Testis (tissue), 3 donors: ENCODE data around the gene TBC1D22A. TPM values are rescaled to one million over a fixed set of nuclear protein-coding genes. Genes with fewer than 3 reads are reported as not detected.

Source experiments
- DNase-seq: peaks from one replicate; pipeline ENCODE4 v3.0.0-alpha.2; 2019
- H3K27ac ChIP-seq, 2 donors: fragments of 200-600 bp; sonication (generic); one replicate each; pipeline ENCODE4 v1.5.1; 2019
- H3K27me3 ChIP-seq: fragments of 200-600 bp; sonication (generic); one replicate; pipeline ENCODE4 v1.5.1; 2019
- H3K36me3 ChIP-seq: fragments of 200-600 bp; sonication (generic); one replicate; pipeline ENCODE4 v1.5.1; 2017; ENCODE audit warnings: low read depth; ENCODE audit errors: missing control alignments
- H3K4me1 ChIP-seq: fragments of 200-600 bp; sonication (generic); one replicate; pipeline ENCODE4 v1.5.1; 2019
- H3K4me3 ChIP-seq, 2 donors: fragments of 200-600 bp; sonication (generic); one replicate each; pipeline ENCODE4 v1.5.1; 2017 to 2019
- H3K9me3 ChIP-seq: fragments of 200-600 bp; sonication (generic); one replicate; pipeline ENCODE4 v1.5.1; 2017
- POLR2A ChIP-seq: fragments of 450-650 bp; IDR thresholded peaks from one replicate; pipeline ENCODE4 v1.6.1; 2017; ENCODE audit warnings: antibody characterized with exemption, mild to moderate bottlenecking, moderate library complexity
- WGBS, 2 donors: methylation state at CpG; one replicate each; pipeline ENCODE4 v1.1.5; 2018; 5-methylcytosine and 5-hydroxymethylcytosine counted together
- intact Hi-C: fragments of 100-400 bp; cut with DNase I; formaldehyde crosslinking; loops from one replicate; pipeline ENCODE4 v1.15.1; 2023; ENCODE audit warnings: low total_unique reads
- polyA plus RNA-seq: library from polyadenylated mRNA; stranded (reverse); fragments of 350-450 nt; fragmentation: Illumina TruSeq; extraction: RNeasy Lipid Tissue Mini Kit (QIAGEN cat#74804); gene quantifications from one replicate; pipeline ENCODE4 v1.2.3, GENCODE V29; 2014; ENCODE audit warnings: low read depth, low replicate concordance; ENCODE audit not compliant: insufficient read depth
- total RNA-seq, 2 donors: library from RNA; depleted of rRNA; stranded (reverse); fragments of >200 nt; gene quantifications; one replicate each; pipeline ENCODE4 v1.2.3, GENCODE V29; 2016
- TF ChIP-seq, protein P1 (sequence below), 3 experiments: fragments of 450-650 bp in 2 of 3; fragments of 200-600 bp in 1 of 3; sonication (generic) in 1 of 3; IDR thresholded peaks; one replicate each; pipeline ENCODE4 v1.5.1; 2016 to 2019; ENCODE audit warnings: antibody characterized with exemption in 3 of 3, mild to moderate bottlenecking in 2 of 3, moderate library complexity in 1 of 3

The TBC1D22A gene
- total and polyA plus RNA-seq, 3 donors from 2014 or later, result 16.6 to 32.8 (median 28.5) TPM

DNA sequence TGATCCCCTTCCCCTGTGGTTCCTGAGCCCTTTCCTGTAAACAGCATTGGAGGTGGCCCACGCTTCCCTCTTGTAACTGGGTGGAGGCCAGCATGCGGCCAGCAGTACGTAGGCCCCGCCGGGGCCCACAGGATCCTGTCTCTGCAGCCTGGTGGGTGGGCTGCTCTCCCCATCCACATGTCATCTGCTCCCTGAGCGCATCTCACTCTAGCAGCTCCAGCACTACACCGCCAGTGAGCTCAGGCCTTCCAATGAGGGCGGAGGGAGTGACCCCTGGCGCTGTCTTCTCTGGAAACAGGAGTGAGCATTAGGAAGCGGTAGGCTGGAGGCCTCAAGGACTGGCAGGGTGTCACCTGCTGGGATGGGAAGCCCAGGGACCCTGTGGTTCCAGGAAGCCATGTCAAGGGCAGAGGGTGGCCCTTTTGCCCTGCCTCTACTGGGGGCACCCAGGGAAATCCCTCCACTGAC lies 363.9 kb downstream of the TBC1D22A start:
- DNase-seq, result no peak
- 91% methylated on average over 10 of the region's 10 CpGs for WGBS, 2 donors

DNA sequence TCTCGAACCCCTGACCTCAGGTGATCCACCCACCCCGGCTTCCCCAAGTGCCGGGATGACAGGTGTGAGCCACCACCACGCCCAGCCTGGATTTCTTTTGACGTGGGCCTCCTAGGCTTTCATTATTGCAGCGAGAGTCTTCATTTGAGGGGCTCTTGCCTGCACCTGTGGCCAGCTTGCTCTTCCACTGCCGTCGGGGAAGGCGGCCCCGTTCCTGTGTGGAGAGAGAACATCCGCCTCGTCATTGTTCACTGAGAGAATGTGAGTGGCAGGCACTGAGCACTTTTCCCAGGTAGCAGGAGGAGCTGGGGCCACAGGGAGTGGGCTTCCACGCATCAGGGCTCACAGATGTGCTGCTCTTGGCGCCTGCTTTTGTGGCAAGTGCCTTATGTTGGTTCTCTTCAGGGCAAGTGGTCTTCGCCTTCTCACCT lies 365.0 kb downstream of the TBC1D22A start:
- DNase-seq, result no peak
- intact Hi-C loops, result no loop called here
- H3K27me3 ChIP-seq, result no peaks in the 10 kb centered on the region
- no peaks in the 10 kb centered on the region for H3K9me3 ChIP-seq
- H3K27ac ChIP-seq, result no peak overlapping the region
- no peak overlapping the region for H3K4me3 ChIP-seq
- TF ChIP-seq POLR2A, result no peak
- TF ChIP-seq, protein P1, sequence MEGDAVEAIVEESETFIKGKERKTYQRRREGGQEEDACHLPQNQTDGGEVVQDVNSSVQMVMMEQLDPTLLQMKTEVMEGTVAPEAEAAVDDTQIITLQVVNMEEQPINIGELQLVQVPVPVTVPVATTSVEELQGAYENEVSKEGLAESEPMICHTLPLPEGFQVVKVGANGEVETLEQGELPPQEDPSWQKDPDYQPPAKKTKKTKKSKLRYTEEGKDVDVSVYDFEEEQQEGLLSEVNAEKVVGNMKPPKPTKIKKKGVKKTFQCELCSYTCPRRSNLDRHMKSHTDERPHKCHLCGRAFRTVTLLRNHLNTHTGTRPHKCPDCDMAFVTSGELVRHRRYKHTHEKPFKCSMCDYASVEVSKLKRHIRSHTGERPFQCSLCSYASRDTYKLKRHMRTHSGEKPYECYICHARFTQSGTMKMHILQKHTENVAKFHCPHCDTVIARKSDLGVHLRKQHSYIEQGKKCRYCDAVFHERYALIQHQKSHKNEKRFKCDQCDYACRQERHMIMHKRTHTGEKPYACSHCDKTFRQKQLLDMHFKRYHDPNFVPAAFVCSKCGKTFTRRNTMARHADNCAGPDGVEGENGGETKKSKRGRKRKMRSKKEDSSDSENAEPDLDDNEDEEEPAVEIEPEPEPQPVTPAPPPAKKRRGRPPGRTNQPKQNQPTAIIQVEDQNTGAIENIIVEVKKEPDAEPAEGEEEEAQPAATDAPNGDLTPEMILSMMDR (IDR thresholded peaks at IDR 0.05), result no peak
- H3K4me1 ChIP-seq, result no peaks in the 10 kb centered on the region
- no peaks in the 10 kb centered on the region for H3K36me3 ChIP-seq
- WGBS, 2 donors, result 94 to 98% methylated on average over 10 to 15 of the region's 15 CpGs

More for the DNA sequence above, 363.9 kb downstream of the TBC1D22A start:
- TF ChIP-seq POLR2A, result no peak
- Histone ChIP-seq H3K4me1 (no peaks in the 10 kb centered on the region), H3K27me3 (no peaks in the 10 kb centered on the region), H3K27ac (no peak overlapping the region), H3K9me3 (no peaks in the 10 kb centered on the region), H3K4me3 (no peak overlapping the region), H3K36me3 (no peaks in the 10 kb centered on the region)
- intact Hi-C loops, result no loop called here

DNA sequence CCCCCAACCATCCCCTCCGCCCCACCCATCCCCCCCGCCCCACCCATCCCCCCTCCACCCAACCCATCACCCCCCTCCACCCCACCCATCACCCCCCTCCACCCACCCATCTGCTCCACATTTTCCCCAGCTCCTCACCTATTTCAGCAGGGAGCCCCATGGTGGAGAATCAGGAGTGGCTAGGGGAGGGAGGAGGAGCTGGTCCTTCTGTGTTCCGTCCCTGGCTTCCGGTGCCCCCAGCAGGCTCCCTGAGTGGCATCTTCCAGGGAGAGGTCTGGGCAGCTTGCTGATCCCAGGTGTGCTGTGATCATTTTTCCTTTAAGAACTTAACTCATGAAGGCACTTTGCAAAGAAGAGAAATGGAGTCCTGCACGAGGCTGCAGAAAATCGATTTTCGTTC lies 365.8 kb downstream of the TBC1D22A start:
- no peaks in the 10 kb centered on the region for H3K27me3 ChIP-seq
- H3K27ac ChIP-seq, result no peak overlapping the region
- intact Hi-C loops, result no loop called here
- no peaks in the 10 kb centered on the region for H3K9me3 ChIP-seq
- H3K4me3 ChIP-seq, result no peak overlapping the region
- no peaks in the 10 kb centered on the region for H3K36me3 ChIP-seq
- TF ChIP-seq, protein P1 (IDR thresholded peaks at IDR 0.05), result no peak
- TF ChIP-seq POLR2A, result no peak
- DNase-seq, result no peak
- no peaks in the 10 kb centered on the region for H3K4me1 ChIP-seq
- WGBS, 2 donors, result 99 to 100% methylated on average over 3 to 5 of the region's 7 CpGs

DNA sequence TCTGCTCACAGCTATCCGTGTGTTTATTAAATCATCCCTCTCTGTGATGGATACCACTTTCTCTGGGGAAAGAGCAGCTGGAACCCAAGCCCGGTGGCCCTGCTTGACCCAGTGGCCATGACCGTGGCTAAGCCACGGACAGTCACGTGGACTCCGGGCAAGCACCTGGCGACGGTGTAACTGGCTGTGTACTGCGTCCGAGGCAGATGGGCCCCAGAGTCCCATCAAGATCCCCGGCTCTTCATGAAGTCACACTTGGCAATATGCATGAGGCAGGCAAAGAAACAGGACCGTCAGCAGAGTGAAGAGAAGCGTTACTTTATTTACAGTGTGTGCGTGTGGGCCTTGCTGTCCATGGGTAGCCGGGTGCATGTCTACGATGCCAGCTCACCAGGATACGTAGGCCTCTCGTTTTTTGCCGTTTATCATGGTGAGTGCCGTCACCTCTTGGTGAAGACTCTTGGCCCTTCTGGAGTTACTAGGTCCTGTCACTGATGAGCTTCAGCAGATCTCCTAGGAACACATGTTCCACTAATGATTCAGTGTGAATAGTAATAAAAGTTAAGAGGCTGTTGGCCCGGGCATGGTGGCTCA lies 366.3 kb downstream of the TBC1D22A start:
- Histone ChIP-seq H3K4me3 (no peak overlapping the region), H3K4me1 (no peaks in the 10 kb centered on the region), H3K9me3 (no peaks in the 10 kb centered on the region), H3K36me3 (no peaks in the 10 kb centered on the region), H3K27me3 (no peaks in the 10 kb centered on the region), H3K27ac (no peak overlapping the region)
- intact Hi-C loops, result no loop called here
- DNase-seq, result no peak
- WGBS, 2 donors, result 94 to 97% methylated on average over 19 to 21 of the region's 21 CpGs
- TF ChIP-seq, protein P1 (IDR thresholded peaks at IDR 0.05), result no peak
- no peak for TF ChIP-seq POLR2A

DNA sequence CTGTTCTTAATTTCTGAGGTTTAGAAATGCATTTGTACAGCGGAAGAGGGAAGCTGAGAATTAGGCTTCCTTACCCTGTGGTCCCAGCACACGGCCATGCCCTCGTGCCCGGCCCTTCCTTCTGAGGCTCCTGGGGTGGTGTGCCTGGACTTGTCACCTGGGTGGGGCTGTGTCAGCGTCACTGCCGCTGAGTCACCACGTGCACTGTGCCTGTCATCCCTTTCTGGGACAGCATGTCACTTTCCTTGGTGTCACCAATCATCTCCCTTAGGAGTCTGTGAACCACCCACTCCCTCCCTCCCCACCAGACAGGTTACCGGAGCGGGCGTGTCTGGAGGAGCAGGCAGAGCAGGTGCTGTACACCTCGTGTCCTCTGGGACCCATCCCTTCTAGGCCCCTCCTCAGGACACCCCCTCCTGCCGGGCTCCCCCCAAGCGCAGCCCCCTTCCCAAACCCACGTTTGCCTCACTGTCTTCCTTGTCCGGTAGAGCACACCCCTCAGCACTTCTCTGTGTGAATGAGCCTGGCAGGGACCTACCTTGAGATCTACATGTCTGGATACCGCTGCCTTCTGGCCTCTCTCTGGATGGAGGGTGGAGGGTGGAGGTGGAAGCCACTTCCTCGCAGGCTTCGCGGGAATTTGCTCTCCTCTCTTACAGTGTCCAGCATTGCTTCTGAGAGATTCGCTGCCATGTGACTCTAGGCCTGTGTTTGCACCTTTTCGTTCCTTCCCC lies 367.6 kb downstream of the TBC1D22A start:
- no peak for DNase-seq
- Histone ChIP-seq H3K27me3 (no peaks in the 10 kb centered on the region), H3K27ac (no peak overlapping the region), H3K4me3 (no peak overlapping the region), H3K4me1 (no peaks in the 10 kb centered on the region), H3K36me3 (no peaks in the 10 kb centered on the region), H3K9me3 (no peaks in the 10 kb centered on the region)
- no peak for TF ChIP-seq POLR2A
- TF ChIP-seq, protein P1 (IDR thresholded peaks at IDR 0.05), result no peak
- 88 to 94% methylated on average over 19 to 21 of the region's 21 CpGs for WGBS, 2 donors
- intact Hi-C loops, result no loop called here
